GM18507 (cell line): Measurements from ENCODE around the gene ZNF664.

Source experiments
- DNase-seq: peaks from one replicate; pipeline ENCODE4 v3.0.0; 2011; ENCODE audit warnings: low read depth; ENCODE audit not compliant: insufficient read length; ENCODE audit errors: extremely low spot score
- FAIRE-seq: peaks from 2 replicates; lab custom pipeline; 2011; peaks lifted over from hg19 to GRCh38; lab: Jason Lieb, UNC

ZNF664 gene

GRCh38 chr12:123972457-123973401, at the start of gene ZNF664, which contains the start of gene CCDC92:
Gene ZNF664, plus strand, starts transcription at chr12:123973215. Its CDS starts 38,930 bp downstream, at chr12:124012145.
Gene CCDC92, minus strand, starts transcription at chr12:123972831. Its CDS starts 28,526 bp downstream, at chr12:123944305.
- FAIRE-seq (peak; percentile 87), DNase-seq (peak; percentile 93)

GRCh38 chr12:123923927-123924326, 49.1 kb upstream of the ZNF664 start:
- DNase-seq: no peak
- FAIRE-seq: no peak

GRCh38 chr12:123924539-123924938, 48.5 kb upstream of the ZNF664 start:
- no peak for FAIRE-seq
- DNase-seq: no peak

GRCh38 chr12:123928274-123928865, 44.6 kb upstream of the ZNF664 start:
- FAIRE-seq (no peak), DNase-seq (no peak)

- no peak for DNase-seq
- FAIRE-seq: no peak
These were observed 44.1 kb upstream of the ZNF664 start for GRCh38 chr12:123928897-123929296.

GRCh38 chr12:123929946-123930583, 43.0 kb upstream of the ZNF664 start:
- DNase-seq (no peak), FAIRE-seq (no peak)

- DNase-seq: no peak
- FAIRE-seq: no peak
These were observed 41.2 kb upstream of the ZNF664 start for GRCh38 chr12:123931686-123932321.

- DNase-seq: no peak
- FAIRE-seq: no peak
These were observed 39.8 kb upstream of the ZNF664 start for GRCh38 chr12:123933214-123933613.

GRCh38 chr12:123934016-123934620, 38.9 kb upstream of the ZNF664 start:
- no peak for DNase-seq
- no peak for FAIRE-seq

GRCh38 chr12:123934829-123935228, 38.2 kb upstream of the ZNF664 start:
- DNase-seq: no peak
- no peak for FAIRE-seq

- no peak for FAIRE-seq
- no peak for DNase-seq
These were observed 37.1 kb upstream of the ZNF664 start for GRCh38 chr12:123935956-123936355.

GRCh38 chr12:123936471-123936870, 36.5 kb upstream of the ZNF664 start:
- no peak for FAIRE-seq
- no peak for DNase-seq

- DNase-seq (no peak), FAIRE-seq (no peak)
These were observed 35.9 kb upstream of the ZNF664 start for GRCh38 chr12:123936956-123937706.

- FAIRE-seq (no peak), DNase-seq (no peak)
These were observed 35.1 kb upstream of the ZNF664 start for GRCh38 chr12:123937707-123938591.

- FAIRE-seq (no peak), DNase-seq (no peak)
These were observed 34.1 kb upstream of the ZNF664 start for GRCh38 chr12:123938679-123939480.

- FAIRE-seq: no peak
- DNase-seq: no peak
These were observed 33.0 kb upstream of the ZNF664 start for GRCh38 chr12:123939716-123940626.
